Activated CD8-positive, alpha-beta memory T cell treated with anti-CD3 and anti-CD28 coated beads for 24 hours (primary cell): ENCODE data around the gene NID2.

Experiments used
- DNase-seq: peaks from one replicate; pipeline ENCODE4 v3.0.0-alpha.2; 2020

The NID2 gene, protein sequence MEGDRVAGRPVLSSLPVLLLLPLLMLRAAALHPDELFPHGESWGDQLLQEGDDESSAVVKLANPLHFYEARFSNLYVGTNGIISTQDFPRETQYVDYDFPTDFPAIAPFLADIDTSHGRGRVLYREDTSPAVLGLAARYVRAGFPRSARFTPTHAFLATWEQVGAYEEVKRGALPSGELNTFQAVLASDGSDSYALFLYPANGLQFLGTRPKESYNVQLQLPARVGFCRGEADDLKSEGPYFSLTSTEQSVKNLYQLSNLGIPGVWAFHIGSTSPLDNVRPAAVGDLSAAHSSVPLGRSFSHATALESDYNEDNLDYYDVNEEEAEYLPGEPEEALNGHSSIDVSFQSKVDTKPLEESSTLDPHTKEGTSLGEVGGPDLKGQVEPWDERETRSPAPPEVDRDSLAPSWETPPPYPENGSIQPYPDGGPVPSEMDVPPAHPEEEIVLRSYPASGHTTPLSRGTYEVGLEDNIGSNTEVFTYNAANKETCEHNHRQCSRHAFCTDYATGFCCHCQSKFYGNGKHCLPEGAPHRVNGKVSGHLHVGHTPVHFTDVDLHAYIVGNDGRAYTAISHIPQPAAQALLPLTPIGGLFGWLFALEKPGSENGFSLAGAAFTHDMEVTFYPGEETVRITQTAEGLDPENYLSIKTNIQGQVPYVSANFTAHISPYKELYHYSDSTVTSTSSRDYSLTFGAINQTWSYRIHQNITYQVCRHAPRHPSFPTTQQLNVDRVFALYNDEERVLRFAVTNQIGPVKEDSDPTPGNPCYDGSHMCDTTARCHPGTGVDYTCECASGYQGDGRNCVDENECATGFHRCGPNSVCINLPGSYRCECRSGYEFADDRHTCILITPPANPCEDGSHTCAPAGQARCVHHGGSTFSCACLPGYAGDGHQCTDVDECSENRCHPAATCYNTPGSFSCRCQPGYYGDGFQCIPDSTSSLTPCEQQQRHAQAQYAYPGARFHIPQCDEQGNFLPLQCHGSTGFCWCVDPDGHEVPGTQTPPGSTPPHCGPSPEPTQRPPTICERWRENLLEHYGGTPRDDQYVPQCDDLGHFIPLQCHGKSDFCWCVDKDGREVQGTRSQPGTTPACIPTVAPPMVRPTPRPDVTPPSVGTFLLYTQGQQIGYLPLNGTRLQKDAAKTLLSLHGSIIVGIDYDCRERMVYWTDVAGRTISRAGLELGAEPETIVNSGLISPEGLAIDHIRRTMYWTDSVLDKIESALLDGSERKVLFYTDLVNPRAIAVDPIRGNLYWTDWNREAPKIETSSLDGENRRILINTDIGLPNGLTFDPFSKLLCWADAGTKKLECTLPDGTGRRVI (N-terminal part only)

DNA sequence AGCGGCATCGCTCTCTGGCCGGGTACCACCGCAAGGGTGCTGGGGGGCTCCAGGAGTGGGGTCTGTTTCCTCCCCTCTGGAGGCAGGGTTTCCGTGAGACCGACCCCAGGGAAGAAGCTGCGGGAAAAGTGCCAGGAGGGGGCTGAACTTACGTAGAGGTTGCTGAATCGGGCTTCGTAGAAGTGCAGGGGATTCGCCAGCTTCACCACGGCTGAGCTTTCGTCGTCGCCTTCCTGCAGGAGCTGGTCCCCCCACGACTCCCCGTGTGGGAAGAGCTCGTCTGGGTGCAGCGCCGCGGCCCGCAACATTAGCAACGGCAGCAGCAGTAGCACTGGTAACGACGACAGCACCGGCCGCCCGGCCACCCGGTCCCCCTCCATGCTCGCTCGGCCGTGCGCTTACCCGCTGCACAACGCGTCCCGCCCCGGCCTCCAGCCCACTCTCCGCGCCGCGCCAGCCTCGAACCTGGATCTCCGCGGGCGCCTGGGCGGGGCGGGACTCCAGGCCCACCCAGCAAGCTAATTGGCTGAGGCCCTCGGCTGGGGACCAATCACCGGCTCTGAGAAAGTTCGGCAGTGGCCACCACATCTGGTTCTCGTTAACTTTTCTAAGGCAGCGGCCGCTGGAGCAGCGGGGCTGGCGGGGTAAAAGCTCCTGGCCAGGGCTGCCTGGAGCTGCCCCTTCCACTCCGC, at the start of gene NID2:
Gene NID2 (minus strand): TSS at position 445 of the 692 bp plus-strand sequence. CDS start 65 bp downstream, at position 380.
- DNase-seq = peak; percentile 82

DNA sequence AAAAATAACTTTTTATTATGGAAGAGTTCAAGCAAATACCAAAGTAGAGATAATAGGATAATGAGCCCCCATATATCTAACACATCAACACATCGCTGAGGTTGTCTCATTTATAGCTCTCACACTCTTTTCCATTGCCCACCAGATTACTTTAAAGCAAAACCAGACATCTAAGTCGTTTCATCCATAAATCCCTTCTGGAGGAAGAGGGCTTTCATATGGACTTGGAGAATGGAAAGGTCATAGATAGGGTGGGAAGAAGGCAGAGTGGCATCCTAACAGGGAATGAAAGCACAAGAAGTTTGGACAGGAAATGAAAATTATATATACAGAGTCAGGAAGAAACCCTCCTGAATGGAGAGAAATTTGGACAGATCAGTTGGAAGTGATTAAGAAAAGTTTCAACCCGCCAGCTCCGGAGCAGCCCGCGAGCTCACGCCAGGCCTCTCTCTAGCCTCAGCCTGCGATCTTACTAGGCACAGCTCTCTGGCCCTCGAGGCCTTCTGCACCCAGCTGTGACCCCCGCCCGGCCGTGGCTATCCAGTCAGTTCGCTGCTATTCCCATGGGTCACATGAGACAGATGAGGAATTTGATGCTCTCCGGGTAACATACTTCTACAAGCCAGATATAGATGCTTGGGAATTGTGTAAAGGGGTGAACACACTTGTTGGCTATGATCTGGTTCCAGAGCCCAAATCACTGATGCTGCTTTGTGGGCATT, 48.4 kb upstream of the NID2 start:
- DNase-seq = no peak

DNA sequence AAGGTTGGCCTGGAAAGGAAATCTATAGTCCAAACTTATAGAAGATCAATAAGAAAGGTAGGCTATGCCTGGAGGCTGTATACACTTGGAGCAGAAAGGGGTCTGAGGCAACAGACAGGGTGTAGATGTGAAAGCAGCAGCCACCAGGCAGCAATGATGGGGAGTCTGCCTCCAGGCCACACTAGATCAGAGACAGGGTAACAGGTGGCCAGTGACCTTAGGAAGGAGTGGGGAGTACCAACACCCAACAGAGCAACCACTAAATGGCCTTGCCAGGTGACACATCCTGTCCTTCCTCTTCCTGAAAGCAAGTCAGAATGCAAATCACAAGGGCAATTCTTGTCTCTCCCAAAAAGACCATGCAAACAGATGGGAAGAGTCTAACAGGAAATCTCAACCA, 46.4 kb upstream of the NID2 start:
- no peak for DNase-seq

DNA sequence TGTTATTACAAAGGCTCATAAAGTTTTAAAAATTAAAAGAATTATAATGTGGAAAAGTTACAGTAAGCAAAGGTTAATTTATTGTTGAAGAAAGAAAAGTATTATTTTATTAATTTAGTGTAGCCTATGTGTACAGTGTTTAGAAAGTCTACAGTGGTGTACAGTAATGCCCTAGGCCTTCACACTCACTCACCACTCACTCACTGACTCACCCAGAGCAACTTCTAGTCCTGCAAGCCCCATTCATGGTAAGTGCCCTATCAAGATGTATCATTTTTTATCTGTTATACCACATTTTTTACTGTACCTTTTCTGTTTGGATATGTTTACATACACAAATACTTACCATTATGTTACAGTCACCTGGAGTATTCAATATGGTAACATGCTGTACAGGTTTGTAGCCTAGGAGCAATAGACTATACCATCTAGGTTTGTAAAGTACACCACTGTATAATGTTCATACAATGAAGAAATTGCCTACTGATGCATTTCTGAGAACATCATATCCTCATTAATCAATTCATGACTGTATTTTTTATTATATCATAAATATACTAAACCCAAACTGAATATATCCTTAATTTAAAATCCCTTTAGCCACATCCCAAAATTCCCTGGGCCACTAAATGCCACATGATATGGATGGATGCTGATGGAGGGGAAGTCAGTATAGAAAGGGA, 43.6 kb upstream of the NID2 start:
- no peak for DNase-seq

DNA sequence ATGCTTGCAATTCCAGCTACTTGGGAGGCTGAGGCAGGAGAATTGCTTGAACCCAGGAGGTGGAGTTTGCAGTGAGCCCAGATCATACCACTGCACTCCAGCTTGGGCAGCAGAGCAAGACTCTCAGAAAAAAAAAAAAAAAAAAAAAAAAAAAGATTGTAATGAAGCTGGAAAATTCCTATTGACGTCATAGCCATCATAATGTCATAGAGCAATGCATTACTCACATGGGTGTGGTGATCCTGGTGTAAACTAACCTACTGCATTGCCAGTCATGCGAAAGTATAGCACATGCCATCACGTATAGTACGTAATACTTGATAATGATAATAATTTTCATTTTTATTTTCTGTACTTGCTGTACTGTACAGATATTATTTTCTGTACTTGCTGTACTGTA, 42.7 kb upstream of the NID2 start:
- no peak for DNase-seq

DNA sequence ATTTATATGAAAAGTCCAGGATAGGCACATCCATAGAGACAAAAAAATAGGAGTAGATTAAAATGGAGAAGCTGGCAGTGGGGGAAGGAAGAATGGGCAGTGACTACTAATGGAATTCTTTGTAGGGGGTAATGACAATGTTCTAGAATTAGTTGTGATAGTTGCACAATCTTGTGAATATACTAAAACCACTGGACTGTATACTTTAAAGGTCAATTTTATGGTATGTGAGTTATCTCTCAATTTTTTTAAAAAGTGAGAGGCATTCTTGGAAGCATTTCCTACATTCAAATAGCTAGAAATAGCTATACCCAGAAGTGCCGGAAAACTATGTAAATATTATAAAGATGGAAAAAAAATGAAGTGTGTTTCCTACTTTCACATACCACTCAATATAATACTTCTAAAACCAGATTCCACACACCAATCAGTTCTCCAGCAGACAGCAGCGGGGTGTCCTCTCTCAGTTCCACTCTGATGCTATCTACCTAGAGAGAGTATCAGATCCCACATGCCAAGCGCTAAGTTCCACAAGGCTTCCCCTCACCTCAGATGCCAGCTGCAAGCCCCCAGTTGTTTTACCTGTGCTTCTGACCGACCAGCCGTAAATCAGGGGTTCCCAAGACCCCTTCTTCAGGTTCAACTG, 41.7 kb upstream of the NID2 start:
- no peak for DNase-seq

DNA sequence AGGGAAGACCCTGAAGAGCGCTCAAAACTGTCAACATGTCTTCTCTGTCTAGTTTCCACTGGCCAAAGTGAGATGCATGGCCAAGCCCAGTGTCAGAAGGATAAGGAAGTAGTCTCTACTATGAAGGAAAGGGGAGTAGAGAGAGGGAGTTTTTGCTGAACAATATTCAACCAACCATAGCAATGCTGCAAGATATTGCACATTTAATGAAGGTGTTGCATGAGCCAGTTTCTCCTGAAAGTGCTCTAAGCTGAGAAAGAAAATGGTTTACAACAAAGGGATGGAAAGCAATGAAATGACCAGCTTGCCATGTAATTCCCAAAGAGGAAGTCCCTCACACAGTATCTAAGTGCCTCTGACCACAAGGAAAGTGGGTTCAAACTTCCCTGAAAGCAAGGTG, 40.0 kb upstream of the NID2 start:
- no peak for DNase-seq

DNA sequence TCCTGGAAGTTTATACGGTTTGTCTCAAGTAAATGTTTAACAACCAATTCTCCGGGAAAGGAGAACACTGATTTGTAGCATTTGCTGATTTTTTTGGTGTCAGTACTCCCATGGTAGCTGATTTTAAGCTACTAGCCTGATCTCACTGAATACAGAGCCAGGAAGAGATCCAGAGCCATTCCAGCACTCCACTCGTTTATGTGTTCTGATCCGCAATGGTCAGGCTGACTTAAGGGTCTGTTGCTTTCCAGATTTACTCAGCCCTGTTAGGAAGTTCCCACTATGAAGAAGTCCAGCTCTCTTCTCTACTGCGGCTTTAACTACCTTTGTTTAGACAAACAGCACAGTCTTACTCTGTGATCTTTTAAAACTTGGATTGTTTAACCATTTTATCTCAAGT, 38.0 kb upstream of the NID2 start:
- no peak for DNase-seq

DNA sequence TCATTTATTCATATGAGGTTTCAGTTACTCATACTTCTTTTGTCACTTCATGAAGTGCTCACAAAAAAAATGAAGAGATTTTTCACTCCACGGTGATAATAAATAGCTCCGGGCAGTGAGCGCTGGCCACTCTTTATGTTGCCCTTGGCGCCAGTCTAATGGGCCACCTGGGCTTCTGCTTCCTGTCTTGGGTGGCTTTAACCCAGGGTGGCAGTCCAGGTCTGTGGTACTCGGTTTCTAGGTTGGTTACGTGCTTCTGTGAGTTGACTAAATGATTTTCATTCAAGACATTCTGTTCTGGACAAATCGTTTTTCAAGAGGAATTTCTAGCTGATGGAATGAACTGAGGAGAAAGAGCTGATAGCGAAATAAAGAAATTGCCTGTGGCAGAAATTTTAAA, 34.6 kb upstream of the NID2 start:
- DNase-seq = no peak

DNA sequence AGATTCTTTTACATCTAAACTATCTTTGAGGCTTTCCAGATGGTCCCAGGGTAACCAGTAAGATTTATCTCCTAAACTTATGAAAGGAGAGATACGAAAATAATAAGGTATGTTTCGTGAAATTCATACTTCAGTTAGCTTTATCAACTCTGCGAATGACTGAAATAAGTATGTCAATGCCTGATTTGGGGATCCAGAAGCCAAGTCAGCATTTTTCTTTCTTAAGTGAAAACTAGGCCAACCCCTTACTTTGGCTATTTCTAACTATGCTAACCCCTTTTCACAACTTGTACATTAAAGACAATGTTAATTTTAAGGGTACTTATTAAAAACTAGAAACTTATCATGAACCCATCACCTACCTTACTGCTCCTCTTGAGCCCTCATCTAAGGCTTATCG, 26.9 kb upstream of the NID2 start:
- no peak for DNase-seq

DNA sequence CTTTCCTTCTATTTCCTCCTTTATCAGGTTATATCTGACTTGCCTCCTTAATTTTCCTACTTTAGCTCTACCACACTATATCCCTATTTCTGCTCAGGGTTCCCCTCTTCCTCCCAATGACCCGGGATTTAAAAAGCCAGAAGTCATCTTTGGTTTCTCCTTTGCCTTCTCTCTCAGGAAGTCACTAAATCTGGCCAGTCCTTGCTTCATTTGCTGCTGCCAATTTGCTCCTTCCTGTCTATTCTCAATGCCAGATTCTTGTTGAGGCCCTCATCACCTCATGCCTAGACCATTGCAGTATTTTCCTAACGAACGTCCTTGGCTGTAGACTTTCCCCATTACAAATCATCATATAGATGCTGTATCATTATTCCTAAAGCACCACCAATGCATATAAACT, 26.5 kb upstream of the NID2 start:
- no peak for DNase-seq

DNA sequence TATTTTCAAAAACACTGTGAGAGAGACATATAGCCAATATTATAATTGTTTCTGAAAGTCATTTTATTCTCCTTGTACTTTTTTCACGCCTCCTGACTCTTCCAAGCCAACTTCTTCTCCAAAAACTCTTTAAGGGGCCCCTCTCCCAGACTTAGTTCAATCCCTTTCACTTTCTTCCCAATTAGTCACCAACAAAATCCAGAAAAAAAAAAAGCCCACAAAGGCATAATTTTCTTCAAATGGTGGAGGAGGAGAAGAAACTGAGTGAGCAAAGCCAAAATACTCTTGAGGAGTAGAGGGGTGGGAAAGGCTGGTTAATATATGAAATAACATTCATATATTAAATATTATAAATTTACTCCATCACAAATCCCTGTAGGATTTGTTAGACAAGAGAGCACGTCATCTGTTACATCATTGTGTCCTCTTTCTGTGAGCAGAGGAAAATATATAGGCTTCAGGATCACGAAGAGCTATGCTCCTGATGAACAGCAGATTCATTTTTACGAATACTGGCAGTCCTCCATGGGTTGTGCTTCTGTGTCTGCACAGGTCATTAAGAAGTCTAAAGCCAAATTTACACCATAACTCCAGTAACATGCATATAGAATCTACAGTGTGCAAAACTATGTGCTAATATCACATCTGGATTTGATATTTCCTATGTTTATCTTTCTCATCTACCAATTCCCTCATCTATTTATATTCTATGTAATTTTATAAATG, 25.9 kb upstream of the NID2 start:
- DNase-seq = no peak

DNA sequence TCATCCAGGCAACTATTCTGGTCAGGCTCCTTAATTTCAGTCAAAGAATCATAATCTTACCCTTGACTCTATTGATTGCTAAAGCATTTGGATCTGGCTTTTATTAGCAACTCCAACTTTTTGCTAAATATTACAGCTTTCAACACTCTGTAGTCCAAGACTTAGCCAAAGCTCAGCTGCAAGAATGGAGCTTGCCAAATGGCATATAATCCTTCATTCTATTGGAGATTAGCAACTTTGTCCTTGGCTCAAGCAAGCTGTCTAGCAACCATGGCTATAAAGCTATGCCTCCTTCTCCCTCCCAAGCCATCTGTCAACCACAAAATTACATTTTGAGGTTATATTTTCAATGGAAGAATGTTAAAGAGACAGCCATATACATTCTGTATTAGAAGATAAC, 23.1 kb upstream of the NID2 start:
- DNase-seq = no peak

DNA sequence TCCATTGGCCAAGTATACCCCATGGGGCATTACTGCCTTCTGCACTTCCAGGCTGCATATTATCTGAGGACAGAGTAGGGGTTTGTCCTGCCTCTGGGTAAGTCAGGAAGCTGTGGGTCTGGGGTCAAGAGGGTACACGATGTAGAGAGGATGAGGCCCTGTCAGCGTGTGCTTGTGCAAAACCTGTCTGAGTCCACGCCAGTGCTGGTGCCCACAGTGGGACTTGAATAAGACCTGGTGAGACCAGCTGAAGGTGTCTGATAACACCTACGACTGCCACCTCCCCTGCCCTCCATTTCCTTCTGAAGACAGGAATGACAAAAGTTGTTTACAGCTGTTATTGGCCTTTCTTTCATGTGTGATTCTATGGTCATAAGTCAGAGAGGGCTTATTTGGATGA, 22.1 kb upstream of the NID2 start:
- no peak for DNase-seq

DNA sequence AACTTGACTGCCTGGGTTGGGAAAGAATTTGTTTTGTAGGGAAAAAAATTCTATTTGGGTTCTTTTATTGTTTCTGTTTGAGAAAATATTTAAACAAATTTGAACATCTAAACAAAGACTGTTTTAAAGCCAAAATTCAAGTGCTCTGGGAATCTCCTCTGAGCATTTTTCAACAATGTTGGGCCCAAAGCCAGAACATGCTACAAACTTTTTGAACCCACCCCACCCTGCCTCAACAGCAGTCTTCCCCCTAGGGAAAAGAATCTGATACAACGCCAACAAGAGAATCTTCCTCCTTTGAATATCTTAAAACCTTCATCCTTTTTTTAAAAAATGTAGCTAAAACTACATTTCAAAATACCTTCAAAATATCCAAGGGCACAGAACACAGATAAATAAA, 20.4 kb upstream of the NID2 start:
- no peak for DNase-seq

DNA sequence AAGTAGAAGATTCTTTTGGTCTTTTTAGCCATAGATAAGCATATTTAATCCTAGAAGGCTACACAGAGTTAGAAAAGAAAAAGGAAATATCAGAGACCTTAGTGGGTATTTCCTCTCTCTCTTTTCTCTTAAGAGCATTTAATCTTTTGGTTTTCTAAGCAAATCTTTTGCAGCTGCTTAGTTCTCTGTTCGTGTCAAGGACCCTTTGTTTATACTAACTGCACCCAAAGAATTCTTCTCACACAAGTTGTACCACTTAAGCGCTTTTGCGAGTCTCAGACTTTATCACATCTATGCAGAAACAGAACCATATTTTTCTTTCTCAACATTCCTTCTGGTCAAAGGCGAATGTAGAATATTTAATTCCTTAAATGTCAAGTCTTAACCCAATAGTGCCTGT, 17.9 kb upstream of the NID2 start:
- DNase-seq = no peak

DNA sequence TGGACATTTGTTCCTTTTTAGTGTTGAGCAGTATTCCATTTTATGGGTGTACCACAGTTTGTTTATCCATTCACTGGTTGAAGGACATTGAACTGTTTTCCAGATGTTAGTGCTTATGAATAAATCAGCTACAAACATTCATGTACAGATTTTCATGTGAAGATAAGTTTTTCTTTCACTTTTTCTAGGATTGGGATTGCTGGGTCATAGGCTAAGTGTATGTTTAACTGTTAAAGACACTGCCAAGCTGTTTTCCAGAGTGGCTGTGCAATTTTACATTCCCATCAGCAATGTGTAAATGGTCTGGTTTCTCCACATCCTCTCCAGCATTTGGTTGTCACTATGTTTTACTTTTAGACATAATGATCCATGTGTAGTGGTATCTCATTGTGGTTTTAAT, 14.0 kb upstream of the NID2 start:
- DNase-seq = no peak

DNA sequence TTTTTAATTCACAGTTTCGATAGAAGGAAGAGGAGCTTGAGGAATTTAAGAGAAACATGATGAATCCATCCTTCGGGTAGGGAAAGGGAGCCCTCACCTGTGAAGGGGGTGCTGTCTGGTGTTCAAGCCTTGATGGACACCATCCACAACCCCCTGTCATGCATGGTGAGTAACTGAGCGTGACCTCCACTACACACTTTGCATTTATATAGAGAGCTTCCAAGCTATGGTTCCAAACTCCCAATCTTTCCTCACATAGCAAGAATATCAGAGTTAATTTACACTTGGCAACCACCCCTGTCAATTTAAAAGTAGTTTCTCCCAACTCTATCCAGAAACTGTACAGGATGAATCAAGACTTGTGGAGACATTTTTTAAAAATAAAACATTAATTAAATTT, 13.1 kb upstream of the NID2 start:
- no peak for DNase-seq

DNA sequence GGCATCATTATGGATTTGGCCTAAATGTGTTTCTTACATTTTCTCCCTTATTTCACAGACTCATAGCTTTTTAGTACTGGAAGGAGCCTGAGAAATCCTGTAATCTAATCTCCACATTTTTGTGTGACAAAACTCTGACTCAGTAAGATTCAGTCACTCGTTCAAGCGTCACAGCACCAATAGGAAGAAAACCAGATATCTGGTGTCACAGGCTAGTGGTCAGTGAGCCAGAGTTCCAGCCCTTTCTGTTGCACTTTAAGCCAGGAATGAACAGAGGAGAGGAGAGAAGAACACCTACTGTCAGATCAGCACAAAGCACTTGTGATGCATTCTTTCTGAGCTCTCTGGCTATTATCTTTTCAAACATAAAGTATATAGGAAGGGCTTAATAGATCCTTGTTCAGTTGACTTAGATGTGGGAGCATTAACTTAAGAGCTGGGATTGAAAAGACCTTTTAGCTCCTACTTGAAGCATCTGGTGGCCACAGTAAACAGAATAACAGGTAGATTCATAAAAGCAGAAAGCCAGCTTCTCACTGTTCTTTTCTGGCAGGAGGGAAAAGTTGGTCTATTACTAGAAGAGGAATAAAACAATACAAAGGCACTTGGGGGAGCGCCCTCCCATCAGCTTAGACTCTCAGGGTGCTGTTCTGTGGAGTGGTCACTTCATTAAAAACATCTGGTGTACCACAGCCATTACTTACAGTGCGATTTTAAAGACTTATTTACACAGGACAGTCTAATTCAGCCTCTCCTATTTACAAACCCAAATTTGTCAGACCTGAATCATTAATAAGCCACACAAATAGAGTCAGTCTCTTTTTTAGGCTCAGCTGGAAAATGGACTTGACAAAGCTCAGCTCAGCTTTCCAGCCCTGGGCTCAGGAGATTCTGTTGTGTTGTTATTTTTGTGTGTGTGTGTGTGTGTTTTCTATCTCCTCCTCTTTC, 12.2 kb upstream of the NID2 start:
- no peak for DNase-seq
